HG03108 (cell line): ENCODE data around the gene IL17B.
"Not testable (repeated sequence)": the region's sequence is repeated elsewhere in the genome, so short reads cannot be mapped to it uniquely, and the experiment has no call there.

Experiments used
- ATAC-seq: cut with Tn5 transposase; IDR thresholded peaks from one replicate; pipeline ENCODE4 v1.9.1; 2021; ENCODE audit warnings: moderate library complexity; ENCODE audit not compliant: unreplicated experiment

Gene IL17B

GRCh38 chr5:149403923-149404745 is 25.0 kb upstream of the IL17B start:
- ATAC-seq, result no peak

- no peak for ATAC-seq
Measured at GRCh38 chr5:149402291-149402690, 23.2 kb upstream of the IL17B start.

GRCh38 chr5:149401051-149401450 is 22.0 kb upstream of the IL17B start:
- ATAC-seq, result no peak

GRCh38 chr5:149400304-149400703 is 21.2 kb upstream of the IL17B start:
- no peak for ATAC-seq

- no peak for ATAC-seq
Measured at GRCh38 chr5:149399775-149400174, 20.7 kb upstream of the IL17B start.

- ATAC-seq, result not testable (repeated sequence)
Measured at GRCh38 chr5:149398747-149399266, 19.7 kb upstream of the IL17B start.

- no peak for ATAC-seq
Measured at GRCh38 chr5:149397530-149397929, 18.4 kb upstream of the IL17B start.

GRCh38 chr5:149394996-149395395 is 15.9 kb upstream of the IL17B start:
- not testable (repeated sequence) for ATAC-seq

GRCh38 chr5:149392718-149393117 is 13.6 kb upstream of the IL17B start:
- ATAC-seq, result no peak

- ATAC-seq, result no peak
Measured at GRCh38 chr5:149391524-149391923, 12.4 kb upstream of the IL17B start.

- ATAC-seq, result not testable (repeated sequence)
Measured at GRCh38 chr5:149391076-149391475, 12.0 kb upstream of the IL17B start.

- ATAC-seq, result no peak
Measured at GRCh38 chr5:149389552-149390495, 10.7 kb upstream of the IL17B start.

- no peak for ATAC-seq
Measured at GRCh38 chr5:149388498-149389190, 9.6 kb upstream of the IL17B start.

- ATAC-seq, result no peak
Measured at GRCh38 chr5:149387982-149388381, 8.9 kb upstream of the IL17B start.

GRCh38 chr5:149387081-149387631 is 8.1 kb upstream of the IL17B start:
- no peak for ATAC-seq

- ATAC-seq, result no peak
Measured at GRCh38 chr5:149386166-149386565, 7.1 kb upstream of the IL17B start.

GRCh38 chr5:149383399-149383798 is 4.3 kb upstream of the IL17B start:
- ATAC-seq, result no peak

GRCh38 chr5:149382517-149383220 is 3.6 kb upstream of the IL17B start:
- no peak for ATAC-seq

- ATAC-seq, result no peak
Measured at GRCh38 chr5:149381986-149382338, 2.9 kb upstream of the IL17B start.
